ENCODE data around the gene MANF. TPM values are rescaled to one million over a fixed set of nuclear protein-coding genes. Genes with fewer than 3 reads are reported as not detected.
A peak's percentile ranks its signal among the peaks of the same experiment; 100 is the strongest.

MANF gene
- total RNA-seq, result 200 and 208 TPM in 2 replicates

DNA sequence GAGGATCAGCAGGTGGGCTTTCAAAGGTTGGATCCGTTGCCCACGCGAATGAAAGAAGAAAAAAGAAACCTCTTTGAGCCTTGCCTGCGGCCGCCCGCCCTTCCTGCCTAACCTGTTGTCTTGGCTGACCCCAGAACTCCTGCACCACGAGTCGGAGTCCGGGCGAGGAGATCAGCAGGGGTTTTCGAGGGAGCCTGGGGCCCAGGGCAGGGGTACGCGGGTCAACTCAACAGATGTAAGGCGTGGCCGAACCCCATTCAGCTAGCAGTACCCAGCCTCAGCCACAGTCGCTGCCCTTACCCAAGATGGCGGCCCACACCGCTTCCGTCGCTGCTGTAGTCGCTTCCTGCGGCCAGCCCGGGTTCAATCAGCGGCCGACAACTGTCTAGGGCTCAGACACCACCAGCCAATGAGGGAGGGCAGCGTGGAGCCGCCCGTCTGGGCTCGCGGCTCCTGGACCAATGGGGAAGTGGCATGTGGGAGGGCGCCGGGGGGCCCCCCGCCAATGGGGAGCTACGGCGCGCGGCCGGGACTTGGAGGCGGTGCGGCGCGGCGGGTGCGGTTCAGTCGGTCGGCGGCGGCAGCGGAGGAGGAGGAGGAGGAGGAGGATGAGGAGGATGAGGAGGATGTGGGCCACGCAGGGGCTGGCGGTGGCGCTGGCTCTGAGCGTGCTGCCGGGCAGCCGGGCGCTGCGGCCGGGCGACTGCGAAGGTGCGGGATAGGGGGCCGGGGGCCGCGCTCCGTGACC is at the start of gene MANF:
Gene MANF, plus strand, starts transcription at position 566 of the 748 bp plus-strand sequence. Its CDS starts 52 bp downstream, at position 618.
- Mint-ChIP-seq H3K36me3 (ENCODE audit: low read depth) (peaks cover 36% of the 10 kb centered on the region), H3K27ac (peak within 1 kb of the TSS; percentile 98), H3K4me3 (peak within 1 kb of the TSS; percentile 99), H3K27me3 (ENCODE audit: insufficient read depth) (no peaks in the 10 kb centered on the region), H3K4me1 (ENCODE audit: low read depth) (peaks cover 54% of the 10 kb centered on the region), H3K9me3 (no peaks in the 10 kb centered on the region)
- peak; percentile 98 for DNase-seq (ENCODE audit: low spot score)
- intact Hi-C loops (cut with micrococcal nuclease), result loop anchor here (1.0 to 10.0 kb wide), 10 partner anchors 114 to 1048 kb away; partner anchors contain the start of genes DOCK3, DUSP7, HEMK1 and TEX264

DNA sequence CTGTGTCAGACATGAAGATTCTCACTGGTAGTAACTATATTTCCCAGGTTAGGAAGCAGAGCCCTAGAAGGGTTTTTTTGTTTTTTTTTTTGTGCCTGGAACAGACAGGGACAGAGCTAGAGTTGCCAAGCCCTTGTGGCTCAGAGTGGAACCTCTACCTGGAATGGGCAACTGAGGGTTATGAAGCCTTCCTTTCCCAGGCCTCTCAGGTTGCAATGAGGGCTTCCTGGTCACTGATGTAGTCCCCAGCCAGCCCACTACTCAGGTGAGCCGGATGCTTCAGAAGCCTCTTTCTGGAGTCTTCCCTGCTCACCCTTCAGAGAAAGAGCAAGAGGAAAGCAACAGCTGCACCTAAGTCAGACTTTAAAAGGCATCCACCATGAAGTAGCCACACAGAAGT is 48.8 kb upstream of the MANF start:
- Mint-ChIP-seq H3K27me3 (ENCODE audit: insufficient read depth) (no peaks in the 10 kb centered on the region), H3K4me3 (no peak overlapping the region), H3K9me3 (no peaks in the 10 kb centered on the region), H3K4me1 (ENCODE audit: low read depth) (no peaks in the 10 kb centered on the region), H3K36me3 (ENCODE audit: low read depth) (no peaks in the 10 kb centered on the region), H3K27ac (no peak overlapping the region)
- no peak for DNase-seq (ENCODE audit: low spot score)
- intact Hi-C loops (cut with micrococcal nuclease), result no loop called here

DNA sequence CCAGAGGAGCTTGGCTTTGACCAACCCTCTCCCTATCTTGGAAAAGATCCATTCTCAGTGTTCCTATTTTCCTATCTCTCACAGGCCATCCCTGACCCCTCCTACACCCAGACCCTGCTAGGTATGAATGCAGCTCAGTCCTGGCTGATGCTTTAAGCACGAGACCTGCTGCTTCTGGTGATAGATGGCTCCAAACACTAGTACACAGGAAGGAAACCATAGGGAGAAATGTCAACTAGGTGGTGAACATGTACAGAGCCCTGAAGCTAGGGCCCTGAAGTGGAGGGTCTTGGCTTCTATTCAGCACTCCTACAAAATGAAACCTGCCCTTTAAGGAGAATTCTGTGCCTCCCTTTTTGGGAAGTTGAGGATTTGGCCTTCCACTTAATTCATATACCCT is 47.4 kb upstream of the MANF start:
- H3K36me3 Mint-ChIP-seq (ENCODE audit: low read depth), result no peaks in the 10 kb centered on the region
- H3K9me3 Mint-ChIP-seq, result no peaks in the 10 kb centered on the region
- no peaks in the 10 kb centered on the region for H3K27me3 Mint-ChIP-seq (ENCODE audit: insufficient read depth)
- no peak overlapping the region for H3K4me3 Mint-ChIP-seq
- no peak for DNase-seq (ENCODE audit: low spot score)
- no peaks in the 10 kb centered on the region for H3K4me1 Mint-ChIP-seq (ENCODE audit: low read depth)
- intact Hi-C loops (cut with micrococcal nuclease), result no loop called here
- H3K27ac Mint-ChIP-seq, result no peak overlapping the region

DNA sequence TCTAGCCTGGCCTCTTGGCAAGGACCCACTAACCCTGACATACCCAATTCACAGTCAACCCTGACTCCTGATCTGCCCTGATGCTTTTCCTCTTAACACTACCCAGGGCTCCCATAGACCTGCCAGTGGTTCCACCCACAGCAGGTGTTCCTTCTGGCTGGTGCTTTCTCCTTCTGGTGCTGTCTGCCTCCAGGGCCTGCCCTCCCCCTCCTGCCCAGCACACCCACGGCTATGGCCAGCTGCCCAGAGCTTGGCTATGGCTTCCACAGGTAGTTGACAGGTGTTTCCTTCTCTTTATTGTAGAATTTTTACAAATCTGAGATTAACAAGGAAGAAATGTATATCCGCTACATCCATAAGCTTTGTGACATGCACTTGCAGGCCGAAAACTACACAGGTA is 46.5 kb upstream of the MANF start:
- Mint-ChIP-seq H3K4me3 (no peak overlapping the region), H3K27me3 (ENCODE audit: insufficient read depth) (no peaks in the 10 kb centered on the region), H3K4me1 (ENCODE audit: low read depth) (no peaks in the 10 kb centered on the region), H3K9me3 (no peaks in the 10 kb centered on the region), H3K27ac (no peak overlapping the region), H3K36me3 (ENCODE audit: low read depth) (no peaks in the 10 kb centered on the region)
- intact Hi-C loops (cut with micrococcal nuclease), result no loop called here
- DNase-seq (ENCODE audit: low spot score), result no peak

DNA sequence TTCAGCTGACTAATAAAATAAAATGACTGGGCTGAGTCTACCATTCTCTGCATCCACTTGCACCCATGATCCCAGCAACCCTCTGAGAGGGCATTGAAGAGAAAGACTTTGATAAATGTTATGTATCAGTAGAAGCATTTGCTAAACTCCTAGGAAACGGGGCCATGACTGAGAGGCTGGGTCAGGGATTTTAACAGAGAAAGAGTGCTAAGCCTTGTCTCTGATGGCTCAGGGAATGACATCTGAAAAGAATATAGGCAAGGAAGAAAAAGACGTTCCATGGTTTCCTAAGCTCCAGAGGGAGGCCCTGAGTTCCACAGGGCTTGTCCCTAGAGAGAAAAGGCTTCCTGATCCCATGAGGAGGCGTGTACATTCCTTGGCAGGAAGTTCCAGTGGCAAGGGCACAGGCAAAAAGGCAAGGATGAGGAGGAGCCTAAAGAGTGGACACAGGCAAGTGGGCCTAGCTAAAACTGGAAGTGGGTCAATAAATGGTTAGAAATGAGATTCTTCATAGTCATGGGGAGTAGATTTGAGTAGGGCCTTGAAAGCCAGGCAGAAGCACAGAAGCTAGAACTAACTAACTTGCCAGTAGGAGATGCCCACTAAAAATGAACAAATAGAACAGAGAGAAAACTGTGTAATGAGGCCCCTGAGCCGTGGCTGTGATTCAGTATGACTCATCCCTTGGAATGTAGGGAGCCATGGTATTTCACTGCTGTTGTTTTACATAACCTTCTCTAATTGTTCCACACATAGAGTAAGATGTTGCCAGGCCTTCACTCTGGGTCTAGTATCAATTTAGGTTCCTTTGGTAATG is 44.9 kb upstream of the MANF start:
- intact Hi-C loops (cut with micrococcal nuclease), result no loop called here
- Mint-ChIP-seq H3K4me3 (no peak overlapping the region), H3K27ac (no peak overlapping the region), H3K9me3 (no peaks in the 10 kb centered on the region), H3K36me3 (ENCODE audit: low read depth) (no peaks in the 10 kb centered on the region), H3K27me3 (ENCODE audit: insufficient read depth) (no peaks in the 10 kb centered on the region), H3K4me1 (ENCODE audit: low read depth) (no peaks in the 10 kb centered on the region)
- DNase-seq (ENCODE audit: low spot score), result no peak

DNA sequence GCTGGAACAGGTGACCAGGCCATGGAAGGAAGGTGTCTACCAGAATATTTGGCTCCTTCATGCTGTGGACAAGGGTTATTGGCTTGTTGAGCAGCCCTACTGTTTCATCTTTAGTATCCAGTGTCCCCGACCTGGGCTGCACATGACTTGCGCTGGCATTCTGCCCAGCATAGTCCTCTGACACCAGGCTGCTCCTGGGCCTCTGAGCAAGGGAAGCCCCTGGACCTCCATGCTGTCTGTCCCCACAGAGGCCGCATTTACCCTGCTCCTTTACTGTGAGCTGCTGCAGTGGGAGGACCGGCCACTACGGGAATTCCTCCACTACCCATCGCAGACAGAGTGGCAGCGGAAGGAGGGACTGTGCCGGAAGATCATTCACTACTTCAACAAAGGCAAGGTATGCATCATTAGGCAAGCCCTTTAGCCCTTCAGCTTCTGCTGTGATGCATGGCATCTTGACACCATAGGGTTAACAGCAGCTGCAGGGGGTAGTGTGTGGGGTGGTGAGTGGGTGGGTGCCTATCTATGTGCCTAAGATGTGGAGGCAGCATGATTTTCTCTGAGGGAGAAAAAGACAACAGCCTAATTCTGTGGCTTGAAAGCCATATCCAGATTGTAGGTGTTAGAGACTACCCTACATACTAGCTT is 44.0 kb upstream of the MANF start:
- Mint-ChIP-seq H3K4me3 (no peak overlapping the region), H3K36me3 (ENCODE audit: low read depth) (no peaks in the 10 kb centered on the region), H3K4me1 (ENCODE audit: low read depth) (no peaks in the 10 kb centered on the region), H3K27me3 (ENCODE audit: insufficient read depth) (no peaks in the 10 kb centered on the region), H3K27ac (no peak overlapping the region), H3K9me3 (no peaks in the 10 kb centered on the region)
- intact Hi-C loops (cut with micrococcal nuclease), result no loop called here
- DNase-seq (ENCODE audit: low spot score), result no peak

DNA sequence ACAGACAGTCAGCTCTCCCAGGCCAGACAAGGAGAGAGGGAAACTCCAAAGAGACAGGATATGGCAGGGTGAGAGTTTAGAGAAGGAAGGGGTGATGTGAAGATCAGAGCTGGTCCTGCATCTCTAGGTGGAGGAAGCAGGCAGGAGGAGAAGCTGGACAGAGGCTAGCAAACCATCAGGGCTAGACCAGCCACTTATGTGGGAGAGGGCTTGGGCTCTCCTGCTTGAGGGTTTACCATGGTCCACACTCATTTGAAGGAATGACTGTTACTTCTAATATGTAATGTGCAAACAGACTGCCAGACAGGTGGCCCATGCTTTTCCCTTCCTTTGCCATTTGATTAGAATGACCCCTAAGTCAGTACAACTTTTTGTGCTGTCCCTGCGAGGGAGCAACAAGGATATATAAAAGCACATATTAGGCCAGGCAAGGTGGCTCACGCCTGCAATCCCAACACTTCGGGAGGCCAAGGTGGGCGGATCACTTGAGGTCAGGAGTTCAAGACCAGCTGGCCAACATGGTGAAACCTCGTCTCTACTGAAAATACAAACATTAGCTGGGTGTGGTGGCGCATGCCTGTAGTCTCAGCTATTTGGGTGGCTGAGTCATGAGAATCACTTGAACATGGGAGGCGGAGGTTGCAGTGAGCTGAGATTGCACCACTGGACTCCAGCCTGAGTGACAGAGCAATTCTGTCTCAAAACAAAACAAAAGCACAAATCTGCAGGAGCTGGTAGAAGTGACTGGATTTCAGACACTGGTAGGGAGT is 41.0 kb upstream of the MANF start:
- no peak overlapping the region for H3K4me3 Mint-ChIP-seq
- intact Hi-C loops (cut with micrococcal nuclease), result no loop called here
- no peaks in the 10 kb centered on the region for H3K36me3 Mint-ChIP-seq (ENCODE audit: low read depth)
- no peak overlapping the region for H3K27ac Mint-ChIP-seq
- H3K9me3 Mint-ChIP-seq, result no peaks in the 10 kb centered on the region
- no peaks in the 10 kb centered on the region for H3K4me1 Mint-ChIP-seq (ENCODE audit: low read depth)
- DNase-seq (ENCODE audit: low spot score), result no peak
- H3K27me3 Mint-ChIP-seq (ENCODE audit: insufficient read depth), result peaks cover 3% of the 10 kb centered on the region

DNA sequence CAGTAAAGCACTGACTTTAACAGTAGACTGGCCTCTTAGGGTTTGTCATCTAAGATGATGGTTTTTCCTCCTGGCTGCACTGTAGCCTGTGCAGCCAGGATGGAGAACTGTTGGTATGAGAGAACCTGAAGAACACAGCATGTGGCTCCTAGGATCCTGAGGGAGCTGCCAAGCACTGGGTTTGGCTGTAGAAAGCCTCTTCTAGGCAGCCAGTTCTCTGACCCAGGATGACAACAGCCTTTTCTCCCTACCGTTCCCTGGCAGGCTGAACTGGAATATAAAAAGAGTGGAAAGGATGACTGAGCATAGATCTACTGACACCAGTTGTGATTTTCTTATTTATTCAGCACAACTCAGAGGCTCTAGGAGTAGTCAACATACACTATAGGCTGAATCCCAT is 34.3 kb upstream of the MANF start:
- peaks cover 3% of the 10 kb centered on the region for H3K27me3 Mint-ChIP-seq (ENCODE audit: insufficient read depth)
- H3K9me3 Mint-ChIP-seq, result peaks cover 5% of the 10 kb centered on the region
- H3K36me3 Mint-ChIP-seq (ENCODE audit: low read depth), result no peaks in the 10 kb centered on the region
- H3K4me3 Mint-ChIP-seq, result no peak overlapping the region
- no peak for DNase-seq (ENCODE audit: low spot score)
- no peaks in the 10 kb centered on the region for H3K4me1 Mint-ChIP-seq (ENCODE audit: low read depth)
- H3K27ac Mint-ChIP-seq, result no peak overlapping the region
- intact Hi-C loops (cut with micrococcal nuclease), result no loop called here

DNA sequence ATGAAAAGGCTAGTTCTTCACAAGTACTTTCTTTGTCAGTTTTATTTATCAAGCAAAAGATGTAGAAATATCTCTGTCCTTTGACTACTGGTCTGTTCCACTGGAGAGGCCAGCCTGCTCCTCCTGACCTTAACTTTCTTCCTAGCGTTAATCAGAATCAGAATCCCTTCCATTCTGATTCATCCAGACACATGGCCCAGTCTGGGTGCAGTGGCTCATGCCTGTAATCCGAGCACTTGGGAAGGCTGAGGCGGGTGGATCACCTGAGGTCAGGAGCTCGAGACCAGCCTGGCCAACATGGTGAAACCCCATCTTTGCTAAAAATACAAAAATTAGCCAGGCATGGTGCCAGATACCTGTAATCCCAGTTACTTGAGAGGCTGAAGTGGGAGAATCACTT is 32.0 kb upstream of the MANF start:
- intact Hi-C loops (cut with micrococcal nuclease), result no loop called here
- DNase-seq (ENCODE audit: low spot score), result no peak
- no peaks in the 10 kb centered on the region for H3K4me1 Mint-ChIP-seq (ENCODE audit: low read depth)
- no peak overlapping the region for H3K27ac Mint-ChIP-seq
- H3K36me3 Mint-ChIP-seq (ENCODE audit: low read depth), result no peaks in the 10 kb centered on the region
- H3K4me3 Mint-ChIP-seq, result no peak overlapping the region
- peaks cover 5% of the 10 kb centered on the region for H3K9me3 Mint-ChIP-seq
- H3K27me3 Mint-ChIP-seq (ENCODE audit: insufficient read depth), result peaks cover 1% of the 10 kb centered on the region

DNA sequence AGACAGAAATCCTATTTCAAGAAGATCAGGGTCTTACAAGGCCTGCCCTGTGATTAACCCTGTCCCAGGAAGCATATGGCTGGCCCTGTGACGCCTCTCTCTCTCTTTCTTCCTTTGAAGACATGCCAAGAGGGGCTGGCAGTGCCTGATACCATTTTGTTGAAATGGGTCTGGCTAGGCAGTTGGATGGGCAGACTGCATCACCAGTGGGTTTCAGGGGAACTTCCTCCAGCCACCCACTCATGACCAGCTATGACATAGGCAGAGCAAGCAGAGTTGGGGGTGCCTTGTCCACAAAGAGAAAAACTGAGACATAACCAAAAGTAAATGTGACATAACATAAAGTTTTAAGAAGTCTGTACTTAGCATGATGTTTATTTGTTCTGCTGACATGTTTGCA is 31.4 kb upstream of the MANF start:
- no peak for DNase-seq (ENCODE audit: low spot score)
- no peak overlapping the region for H3K27ac Mint-ChIP-seq
- no peaks in the 10 kb centered on the region for H3K36me3 Mint-ChIP-seq (ENCODE audit: low read depth)
- peaks cover 5% of the 10 kb centered on the region for H3K9me3 Mint-ChIP-seq
- H3K4me3 Mint-ChIP-seq, result no peak overlapping the region
- intact Hi-C loops (cut with micrococcal nuclease), result no loop called here
- no peaks in the 10 kb centered on the region for H3K27me3 Mint-ChIP-seq (ENCODE audit: insufficient read depth)
- no peaks in the 10 kb centered on the region for H3K4me1 Mint-ChIP-seq (ENCODE audit: low read depth)

DNA sequence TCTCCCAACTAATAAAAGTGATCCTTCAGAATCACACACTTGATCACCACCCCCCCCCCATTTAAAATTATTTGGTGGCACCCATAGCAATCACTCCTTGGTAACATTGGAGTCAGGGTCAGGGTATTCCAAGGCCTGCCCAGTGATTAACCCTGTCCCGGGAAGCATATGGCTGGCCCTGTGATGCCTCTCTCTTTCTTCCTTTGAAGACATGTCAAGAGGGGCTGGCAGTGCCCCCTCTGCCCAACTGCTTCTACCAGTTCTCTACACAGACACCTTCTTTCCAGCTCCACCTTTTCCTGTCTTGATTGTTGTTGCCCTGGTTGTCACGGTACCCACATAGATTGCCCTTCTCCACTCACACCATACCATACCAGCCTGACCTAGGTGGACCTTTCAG is 30.9 kb upstream of the MANF start:
- H3K4me3 Mint-ChIP-seq, result no peak overlapping the region
- intact Hi-C loops (cut with micrococcal nuclease), result no loop called here

DNA sequence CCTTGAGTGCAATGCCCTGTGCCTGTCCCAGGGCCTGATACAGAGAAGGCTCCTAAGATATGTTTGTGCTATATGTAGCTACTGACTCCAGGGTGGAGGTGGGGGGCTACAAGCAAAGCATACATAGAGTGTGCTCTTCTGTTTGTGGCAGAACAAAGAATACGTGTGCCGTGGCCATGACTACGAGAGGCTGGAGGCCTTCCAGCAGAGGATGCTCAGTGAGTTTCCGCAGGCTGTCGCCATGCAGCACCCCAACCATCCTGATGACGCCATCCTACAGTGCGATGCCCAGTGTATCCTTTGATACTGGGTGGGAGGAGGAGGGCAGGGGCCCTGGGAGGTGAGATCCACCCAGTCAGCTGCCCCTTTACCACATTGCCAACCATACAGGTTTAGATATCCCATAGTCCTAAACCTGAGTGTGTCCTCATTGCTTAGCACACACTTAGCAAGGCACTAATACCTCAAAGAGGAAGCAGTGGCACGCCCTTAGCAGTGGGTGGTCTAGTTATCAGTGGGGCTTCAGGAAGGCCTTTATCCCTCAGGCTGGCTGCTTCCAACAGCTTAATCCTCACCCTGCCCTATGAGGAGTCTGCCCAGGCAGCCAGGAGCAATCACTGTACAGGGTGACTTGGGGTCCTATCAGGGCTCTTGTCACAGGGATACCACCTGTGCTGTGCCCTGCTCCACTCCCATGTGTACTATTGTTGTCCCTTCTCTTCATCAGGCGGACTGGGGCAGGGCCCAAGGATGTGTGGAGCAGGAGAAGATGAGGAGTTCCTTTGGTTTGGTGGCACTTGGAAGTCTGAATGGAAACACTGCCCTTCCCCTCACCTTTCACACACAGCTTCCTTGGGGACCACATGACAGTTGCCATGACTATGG is 30.1 kb upstream of the MANF start:
- DNase-seq (ENCODE audit: low spot score), result no peak
- no peaks in the 10 kb centered on the region for H3K4me1 Mint-ChIP-seq (ENCODE audit: low read depth)
- intact Hi-C loops (cut with micrococcal nuclease), result no loop called here
- H3K36me3 Mint-ChIP-seq (ENCODE audit: low read depth), result no peaks in the 10 kb centered on the region
- no peaks in the 10 kb centered on the region for H3K9me3 Mint-ChIP-seq
- no peaks in the 10 kb centered on the region for H3K27me3 Mint-ChIP-seq (ENCODE audit: insufficient read depth)
- no peak overlapping the region for H3K4me3 Mint-ChIP-seq
- H3K27ac Mint-ChIP-seq, result no peak overlapping the region

More for the DNA sequence above, 30.9 kb upstream of the MANF start:
- Mint-ChIP-seq H3K4me1 (ENCODE audit: low read depth) (no peaks in the 10 kb centered on the region), H3K36me3 (ENCODE audit: low read depth) (no peaks in the 10 kb centered on the region), H3K27me3 (ENCODE audit: insufficient read depth) (no peaks in the 10 kb centered on the region), H3K9me3 (peaks cover 5% of the 10 kb centered on the region), H3K27ac (no peak overlapping the region)
- DNase-seq (ENCODE audit: low spot score), result no peak
